HPDE6-E6E7 (cell line): Measurements from ENCODE around the gene PAAF1.

Experiments used
- DNase-seq: peaks from one replicate; pipeline ENCODE4 v3.0.0; 2011; ENCODE audit warnings: missing footprints; ENCODE audit errors: extremely low spot score

Gene PAAF1

DNA sequence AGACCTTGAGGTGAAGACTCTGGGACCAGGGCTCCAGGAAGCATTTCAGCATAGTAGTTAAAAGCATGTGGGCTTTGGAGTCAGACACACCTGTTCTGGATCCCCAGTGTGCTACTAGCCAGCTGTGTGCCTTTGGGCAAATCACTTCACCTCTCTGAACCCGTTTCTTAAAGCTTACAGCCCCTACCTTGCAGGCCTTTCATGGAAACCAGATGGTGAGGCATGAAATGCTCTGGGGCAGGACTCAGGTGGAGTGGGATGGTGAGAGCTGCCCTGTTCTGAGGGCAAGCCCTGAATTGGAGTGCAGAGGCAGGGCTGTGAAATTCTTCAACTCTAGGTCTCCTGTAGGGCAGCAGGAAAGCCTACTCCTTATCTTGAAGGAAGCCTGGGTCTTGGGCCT is 95.4 kb downstream of the PAAF1 start:
- no peak for DNase-seq

DNA sequence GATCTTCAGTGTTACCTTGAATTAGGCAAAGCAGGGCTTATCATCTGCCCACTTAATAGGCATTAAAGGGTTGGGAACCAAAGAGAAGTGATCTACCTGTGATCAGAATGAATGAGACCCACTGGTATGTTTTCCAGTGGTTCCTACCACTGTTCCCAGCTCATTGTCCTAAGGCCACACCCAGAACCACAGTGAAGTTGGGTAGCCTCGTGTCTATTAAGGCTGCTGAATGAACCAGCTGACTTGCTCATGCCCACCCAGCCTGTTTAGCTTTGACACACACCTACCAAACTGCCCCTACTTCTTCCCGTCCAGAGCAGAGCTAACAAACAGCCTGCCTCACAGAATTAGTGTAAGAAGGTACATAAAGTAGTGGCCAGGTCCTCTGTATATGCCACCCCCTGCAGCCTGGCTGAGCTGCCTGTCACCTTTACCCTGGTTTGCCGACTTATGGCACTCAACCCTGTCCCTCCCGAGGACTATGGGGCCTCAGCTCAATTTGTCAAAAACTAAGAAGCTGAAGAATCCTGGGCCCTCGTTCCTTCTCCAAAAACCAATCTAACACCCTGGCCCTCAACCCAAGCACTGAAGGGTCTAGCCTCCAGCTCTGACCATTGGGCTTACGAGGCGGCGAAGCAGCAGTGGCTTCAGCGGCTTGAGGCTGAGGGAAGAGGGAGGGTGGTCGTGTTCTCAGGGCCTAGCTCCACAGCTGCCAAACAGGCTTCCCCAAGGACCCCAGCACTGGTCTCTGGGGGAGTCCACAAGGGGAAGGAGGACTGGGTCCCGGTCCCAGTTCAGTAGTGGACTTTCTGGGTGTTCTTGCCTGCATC is 96.0 kb downstream of the PAAF1 start:
- no peak for DNase-seq

DNA sequence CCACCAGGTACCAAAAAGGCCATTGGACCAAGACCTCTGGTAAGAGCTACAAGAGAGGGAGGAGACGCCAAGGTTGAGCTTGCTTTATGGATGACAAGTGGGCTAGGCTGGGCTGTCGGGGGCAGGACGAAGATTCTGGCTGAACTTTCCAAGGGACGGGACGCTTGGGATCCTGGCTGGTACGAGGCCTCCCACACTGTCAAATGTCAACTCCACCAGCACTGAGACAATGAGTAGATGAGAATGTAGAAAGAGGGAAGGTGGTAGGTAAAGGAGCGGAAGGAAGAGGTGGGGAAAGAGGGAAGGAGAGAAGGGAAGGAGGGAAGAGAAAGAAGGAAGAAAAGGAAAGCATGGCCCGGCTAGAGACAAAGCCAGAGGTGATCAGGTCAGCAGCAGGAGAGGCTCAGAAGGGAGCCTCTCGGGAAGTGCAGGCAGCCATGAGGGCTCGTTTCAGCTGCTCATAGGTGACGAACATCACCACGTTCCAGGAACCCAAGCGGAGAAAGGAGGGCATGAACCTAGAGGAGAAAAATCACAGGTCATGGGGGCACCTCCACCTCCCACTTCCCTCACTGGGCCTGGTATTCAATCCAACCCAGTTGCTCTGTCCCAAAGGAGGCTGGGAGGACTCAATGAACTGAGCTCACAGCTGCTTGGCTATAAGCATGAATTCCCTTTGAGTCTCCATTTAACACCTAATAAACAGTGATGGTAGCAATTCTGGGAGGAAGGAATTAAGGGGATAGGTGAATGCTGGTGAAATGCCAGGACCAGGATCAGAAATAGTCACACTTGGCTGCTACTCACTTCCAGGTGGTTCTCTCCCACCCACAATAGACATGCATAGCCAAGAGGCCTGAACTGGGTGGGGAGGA is 98.0 kb downstream of the PAAF1 start:
- DNase-seq: no peak

DNA sequence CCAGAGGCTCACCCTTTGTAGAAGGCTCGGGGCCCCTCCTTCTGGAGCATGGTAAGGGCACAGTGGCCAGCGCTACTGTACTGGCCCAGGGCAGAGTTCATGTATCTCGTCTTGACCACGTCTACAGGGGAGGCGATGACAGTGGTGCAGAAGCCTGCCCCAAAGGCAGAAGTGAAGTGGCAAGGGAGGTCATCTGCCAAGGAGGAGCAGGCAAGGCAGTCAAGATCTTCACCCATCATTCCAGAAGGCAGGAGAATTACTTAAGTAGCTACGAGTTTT is 98.6 kb downstream of the PAAF1 start:
- DNase-seq: no peak

DNA sequence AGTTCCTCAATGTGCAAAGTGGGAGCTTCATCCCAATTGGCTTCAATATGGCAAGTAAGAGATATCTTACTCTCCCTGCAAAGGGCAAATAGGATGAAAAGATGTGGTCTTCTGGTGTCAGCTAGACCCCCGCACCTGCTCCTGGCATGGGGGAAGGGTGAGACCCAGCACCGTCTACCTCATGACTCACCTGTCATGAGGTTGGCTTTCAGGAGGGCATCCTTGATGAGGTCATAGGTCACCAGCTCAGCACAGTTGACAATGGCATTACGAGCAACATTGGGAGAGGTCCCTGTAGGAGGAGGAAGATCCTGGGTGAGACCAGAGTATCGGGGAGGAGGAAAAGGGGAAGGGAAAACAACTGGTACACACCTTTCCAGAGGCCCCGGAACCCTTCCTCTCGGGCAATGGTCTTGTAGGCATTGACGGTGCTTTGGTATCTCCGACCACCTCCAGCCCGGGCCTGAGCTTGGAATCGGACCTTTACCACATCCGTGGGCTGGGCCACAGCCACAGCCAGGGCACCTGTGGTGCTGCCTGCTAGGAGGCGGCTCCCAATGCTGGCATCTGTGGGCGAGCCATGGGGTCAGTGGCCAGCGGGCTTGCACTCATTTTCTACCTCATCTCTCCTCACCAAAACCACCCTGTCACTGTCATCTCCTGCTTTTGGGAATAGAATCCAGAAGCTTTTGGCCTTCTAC is 99.8 kb downstream of the PAAF1 start:
- DNase-seq: no peak

DNA sequence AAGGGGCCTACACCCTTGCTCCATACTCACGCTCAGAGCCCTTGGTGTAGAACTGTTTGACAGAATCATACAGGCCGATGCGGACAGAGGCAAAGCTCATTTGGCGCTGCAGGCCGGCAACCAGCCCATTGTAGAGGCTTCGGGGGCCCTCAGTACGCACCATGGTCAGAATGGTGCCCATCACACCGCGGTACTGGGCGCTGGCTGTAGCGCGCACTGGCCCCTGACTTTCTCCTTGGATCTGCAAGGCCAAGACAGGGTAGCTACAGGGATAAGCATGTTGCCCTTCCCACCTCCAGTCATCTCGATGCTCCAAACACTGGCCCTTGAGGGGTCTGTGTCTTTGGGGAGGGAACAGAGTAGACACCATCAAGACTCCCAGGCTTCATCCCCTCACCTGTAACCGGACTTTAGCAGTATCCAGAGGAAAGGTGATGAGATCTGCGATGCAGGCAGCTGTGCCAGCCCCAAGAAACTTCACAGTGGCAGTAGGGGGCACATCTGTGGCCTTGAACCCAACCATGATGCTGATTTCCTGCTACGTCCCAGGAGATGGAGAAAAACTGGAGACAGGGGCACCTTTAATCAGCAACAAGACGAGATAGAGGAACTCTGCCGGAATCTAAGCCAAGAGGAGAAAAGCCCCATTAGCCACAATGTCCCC is 101.2 kb downstream of the PAAF1 start:
- DNase-seq: no peak

DNA sequence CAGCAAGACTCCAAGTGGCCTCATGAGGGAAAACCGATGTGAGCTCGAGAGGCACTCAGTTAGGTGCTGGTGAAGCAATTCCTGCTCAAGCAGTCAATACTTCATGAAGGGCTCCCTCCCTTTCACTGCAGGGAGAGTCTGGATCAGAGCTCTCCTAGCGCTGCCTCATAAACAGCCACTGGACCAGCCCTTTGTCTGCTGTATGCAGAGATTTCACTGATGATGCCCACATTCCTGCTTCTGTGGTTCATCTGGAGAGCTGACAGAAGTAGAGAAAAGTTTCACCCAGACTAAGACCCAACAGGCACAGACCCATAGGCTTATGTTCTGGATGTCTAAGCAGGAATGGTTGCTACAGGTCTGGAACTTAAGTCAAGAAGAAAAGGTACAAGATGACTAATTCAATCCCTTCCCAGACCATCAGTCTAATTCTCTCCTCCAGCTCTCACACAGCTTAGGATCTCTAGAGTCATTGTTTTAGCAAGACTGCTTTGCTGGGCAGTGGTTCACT is 101.8 kb downstream of the PAAF1 start:
- no peak for DNase-seq

DNA sequence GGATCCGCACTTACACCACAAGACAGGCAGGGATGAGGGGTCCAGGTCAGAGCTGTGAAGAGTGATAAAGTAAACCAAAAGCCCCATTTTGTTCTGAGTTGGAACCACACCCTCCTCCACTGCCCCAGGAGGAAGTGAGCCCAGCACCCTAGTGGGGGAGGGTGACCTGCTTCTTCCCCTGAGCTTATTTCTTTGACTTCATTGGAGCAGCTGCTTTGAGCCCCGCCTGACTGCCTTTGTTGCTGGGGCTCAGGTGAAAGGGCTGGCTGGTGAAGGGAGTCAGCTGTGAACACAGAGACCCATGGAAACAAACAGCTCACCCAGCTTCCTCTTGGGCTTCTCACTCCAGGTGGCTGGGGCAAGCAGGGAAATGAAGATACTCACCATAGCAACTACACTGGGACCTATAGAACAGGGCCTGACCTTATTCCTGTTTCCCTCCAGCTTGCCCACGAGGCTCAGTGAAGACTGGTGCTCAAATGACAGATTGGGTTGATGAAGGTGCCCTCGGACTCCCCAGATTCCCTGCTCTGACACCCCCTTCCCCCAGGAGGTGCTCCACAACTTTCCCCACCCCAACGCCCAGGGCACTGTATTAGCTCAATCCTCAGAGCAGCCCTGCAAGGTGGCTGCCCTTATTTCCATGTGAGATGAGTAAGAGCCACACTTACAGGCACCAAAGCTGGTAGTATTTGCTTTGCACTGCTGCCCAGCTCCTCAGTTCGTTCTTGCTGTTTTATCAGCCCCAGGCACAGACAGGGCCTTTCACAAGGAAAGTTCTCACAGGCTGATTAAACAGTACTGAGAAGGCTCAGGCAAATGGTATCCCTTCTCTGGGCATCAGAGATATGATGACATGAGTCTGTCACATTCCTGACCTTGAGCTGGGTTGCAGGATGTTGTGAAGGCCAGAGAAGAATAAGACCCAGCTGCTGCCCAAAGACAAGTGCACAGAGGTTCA is 103.5 kb downstream of the PAAF1 start:
- no peak for DNase-seq
